Fibroblast of mammary gland (primary cell): ENCODE data around the gene ITGA7.

Experiments used
- DNase-seq: peaks from one replicate; pipeline ENCODE4 v3.0.0-alpha.2; 2010; ENCODE audit warnings: low read depth
- H3K4me3 ChIP-seq: 2 replicates; pipeline ENCODE4 v1.5.1; 2011; ENCODE audit warnings: low read depth, mild to moderate bottlenecking, low read length, moderate library complexity; ENCODE audit not compliant: control insufficient read depth
- CTCF ChIP-seq: conservative IDR thresholded peaks from 2 replicates; pipeline ENCODE4 v1.5.1; 2011; ENCODE audit warnings: low read depth, low read length, inconsistent platforms; ENCODE audit not compliant: control insufficient read depth, insufficient read depth

The ITGA7 gene

DNA sequence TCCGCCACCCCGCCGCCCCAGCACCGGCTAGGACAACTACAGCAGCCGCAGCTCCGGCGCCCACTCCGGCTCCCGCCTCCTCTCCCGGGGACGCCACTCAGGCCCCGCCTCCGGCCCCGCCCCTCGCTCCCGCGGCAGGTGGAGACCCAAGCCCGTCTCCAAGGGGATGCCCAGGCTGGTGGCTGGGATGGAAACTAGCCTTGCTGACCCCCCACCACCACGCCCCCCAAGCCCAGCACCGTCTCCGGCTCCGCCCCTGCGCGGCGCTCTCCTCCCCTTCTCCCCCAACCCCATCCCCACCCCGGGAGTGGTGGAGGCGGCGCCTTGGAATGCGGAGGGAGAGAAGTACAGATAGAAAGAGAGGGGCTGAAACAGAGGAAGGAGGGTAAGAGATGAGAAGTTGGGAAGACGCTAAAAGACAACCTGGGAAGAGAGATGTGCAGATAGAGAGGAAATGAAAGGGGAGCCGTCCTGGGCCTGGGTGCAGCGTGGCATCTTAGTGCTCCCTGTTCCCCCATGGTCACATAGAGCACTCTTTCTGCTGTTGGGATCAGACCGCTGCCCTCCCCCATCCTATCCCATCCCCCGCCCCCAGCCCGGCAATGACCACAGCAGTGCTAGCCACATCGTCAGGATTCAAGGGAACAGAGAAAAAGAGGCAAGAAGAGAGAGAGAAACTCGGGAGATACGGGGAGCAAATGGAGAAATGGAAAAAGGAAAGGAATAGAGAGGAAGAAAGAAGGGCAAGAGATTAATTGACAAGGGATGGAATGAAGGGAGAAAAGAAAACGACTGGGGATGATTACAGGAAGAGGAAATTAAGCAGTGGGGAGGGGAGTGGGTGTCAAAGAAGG, at the start of gene ITGA7:
Gene ITGA7 (minus strand): TSS at position 64 of the 854 bp plus-strand sequence. CDS start 222 bp downstream, outside the sequence.
- TF ChIP-seq CTCF, result no peak
- no peak for DNase-seq

DNA sequence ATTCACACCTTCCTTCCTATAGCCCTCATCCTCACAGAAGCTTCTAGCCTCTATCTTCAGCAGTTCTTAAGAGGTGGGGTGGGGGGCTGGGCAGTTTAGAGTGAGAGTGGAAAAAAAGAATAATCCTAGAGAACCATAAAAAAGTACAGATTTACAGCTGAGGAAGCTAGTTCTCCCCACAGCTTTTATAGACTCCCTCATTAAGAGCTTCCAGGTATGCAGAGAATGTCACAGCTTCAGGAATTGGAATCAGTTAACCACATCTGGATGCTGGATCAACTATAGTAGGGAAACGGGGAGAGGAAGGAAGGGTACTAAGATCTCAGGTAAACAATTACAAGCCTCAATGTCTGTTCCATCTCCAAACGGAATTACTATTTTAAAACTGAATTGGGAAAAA, 47.5 kb upstream of the ITGA7 start:
- TF ChIP-seq CTCF, result no peak
- no peak overlapping the region for H3K4me3 ChIP-seq
- no peak for DNase-seq

More for the DNA sequence above, at the start of gene ITGA7:
- peak within 1 kb of the TSS; percentile 59 for H3K4me3 ChIP-seq

DNA sequence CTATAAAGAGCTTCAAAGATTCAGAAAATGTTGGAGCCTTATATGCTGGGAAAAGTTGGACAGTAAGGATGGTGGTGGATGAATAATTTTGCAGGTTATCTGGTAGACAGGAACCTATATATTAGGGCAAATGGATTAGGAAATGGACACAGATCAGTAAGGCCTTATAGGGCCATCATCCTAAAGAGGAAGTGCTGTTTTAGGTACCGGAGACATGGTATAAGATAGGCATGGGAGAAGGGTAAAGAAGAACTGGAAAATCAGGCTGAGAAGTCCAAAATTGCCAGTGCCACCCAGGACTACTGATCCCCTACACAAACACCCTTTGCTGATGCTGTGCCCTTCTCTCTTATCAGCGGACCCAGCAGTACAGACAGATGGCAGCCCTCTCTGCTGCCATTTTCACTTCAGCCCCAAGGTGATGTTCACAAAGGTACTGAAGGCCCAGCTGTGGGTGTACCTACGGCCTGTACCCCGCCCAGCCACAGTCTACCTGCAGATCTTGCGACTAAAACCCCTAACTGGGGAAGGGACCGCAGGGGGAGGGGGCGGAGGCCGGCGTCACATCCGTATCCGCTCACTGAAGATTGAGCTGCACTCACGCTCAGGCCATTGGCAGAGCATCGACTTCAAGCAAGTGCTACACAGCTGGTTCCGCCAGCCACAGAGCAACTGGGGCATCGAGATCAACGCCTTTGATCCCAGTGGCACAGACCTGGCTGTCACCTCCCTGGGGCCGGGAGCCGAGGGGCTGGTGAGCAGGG, 40.7 kb upstream of the ITGA7 start:
- no peak overlapping the region for H3K4me3 ChIP-seq
- no peak for TF ChIP-seq CTCF
- DNase-seq, result no peak

DNA sequence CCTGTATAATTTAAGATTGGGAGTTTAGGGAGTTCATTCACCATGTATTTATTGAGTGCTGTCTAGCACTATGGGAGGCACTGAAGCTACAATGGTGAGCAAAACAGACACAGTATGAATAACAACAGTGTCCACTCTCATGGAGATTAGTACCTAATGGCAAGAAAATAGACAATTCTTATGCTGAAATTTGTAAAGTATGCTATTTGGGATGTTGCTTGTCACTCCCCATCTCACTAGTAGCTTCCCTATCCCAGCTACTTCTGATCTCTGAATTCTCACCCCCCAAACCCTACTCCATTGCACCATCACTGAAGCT, 39.2 kb upstream of the ITGA7 start:
- no peak for DNase-seq
- no peak overlapping the region for H3K4me3 ChIP-seq
- no peak for TF ChIP-seq CTCF

DNA sequence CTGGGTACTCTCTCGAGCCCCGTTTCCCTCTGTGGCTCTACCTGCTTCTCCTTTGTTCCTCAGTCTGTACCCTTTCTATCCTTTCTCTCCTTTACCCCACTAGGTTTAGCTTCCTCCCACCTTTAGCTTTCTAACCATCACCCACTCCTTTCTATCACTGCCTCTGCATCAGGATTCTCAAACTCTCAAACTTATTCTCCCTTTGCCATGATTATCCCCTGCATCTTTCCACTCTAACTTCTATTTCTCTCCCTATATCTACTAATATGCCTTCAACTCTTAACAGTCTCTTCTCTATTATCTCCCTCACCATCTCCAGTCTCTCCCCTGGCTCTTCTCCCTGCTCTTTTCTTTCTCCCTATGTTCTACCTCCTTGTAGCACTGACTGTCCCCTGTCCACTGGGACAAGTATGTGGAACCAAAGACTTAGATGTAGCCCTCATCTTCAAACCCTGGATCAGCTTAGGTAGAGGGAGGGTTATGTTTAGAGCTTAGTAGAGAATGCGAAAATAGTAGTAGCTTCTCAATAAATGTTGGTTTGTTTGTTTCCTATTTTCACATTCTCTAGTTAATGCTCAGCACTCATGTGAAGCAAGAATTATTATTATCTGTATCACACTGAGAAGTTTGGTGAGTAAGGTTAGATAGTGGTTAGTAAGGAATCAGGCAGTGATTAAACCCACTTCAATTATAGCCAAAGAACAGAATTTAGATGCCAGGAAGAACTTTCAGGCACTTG, 38.6 kb upstream of the ITGA7 start:
- TF ChIP-seq CTCF, result no peak
- H3K4me3 ChIP-seq, result no peak overlapping the region

DNA sequence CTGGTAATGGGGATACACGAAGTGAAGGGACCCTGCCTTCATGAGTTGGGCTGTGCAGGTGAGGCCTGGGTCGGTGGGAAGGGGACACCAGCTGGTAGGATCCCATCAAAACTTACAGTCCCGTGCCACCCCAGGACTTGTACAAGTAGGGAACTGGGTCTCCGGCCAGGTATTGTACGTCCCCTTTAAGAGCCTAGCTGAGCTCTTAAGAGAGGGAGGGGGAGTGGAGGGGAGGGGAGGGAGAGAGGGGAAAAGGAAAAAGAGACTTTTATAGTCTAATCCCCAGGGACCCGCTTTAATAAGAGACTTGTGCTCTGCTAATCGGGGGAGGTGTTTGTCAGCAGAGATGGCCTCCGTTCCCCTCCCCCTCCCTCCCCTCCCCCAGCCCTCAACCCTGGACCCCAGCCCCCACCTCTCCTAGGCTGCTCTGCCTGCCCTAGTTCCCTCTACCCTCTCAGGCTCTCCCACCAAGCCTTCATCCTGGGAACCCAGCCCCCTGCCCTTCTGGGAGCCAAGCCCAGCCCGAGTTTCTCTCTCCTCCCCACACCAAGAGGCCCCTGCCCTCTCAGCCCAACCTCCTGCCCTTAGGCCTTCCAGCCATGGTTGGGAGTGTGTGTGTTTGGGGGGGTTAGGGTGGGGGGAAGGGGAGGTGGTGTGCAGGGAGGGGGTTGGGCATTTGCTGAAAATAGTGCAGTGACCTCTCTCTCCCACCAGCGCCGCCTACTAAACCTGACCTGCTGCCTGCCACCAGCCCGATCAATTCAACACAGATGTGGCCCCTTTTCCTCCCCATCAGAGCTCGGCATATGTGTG, 37.9 kb upstream of the ITGA7 start:
- peak overlapping the region; percentile 7 for H3K4me3 ChIP-seq

More for the DNA sequence above, 38.6 kb upstream of the ITGA7 start:
- DNase-seq, result no peak

More for the DNA sequence above, 37.9 kb upstream of the ITGA7 start:
- DNase-seq, result no peak
- TF ChIP-seq CTCF, result no peak
